HG02571 (cell line): Measurements from ENCODE around the gene HDGFL2.

Source experiments
- ATAC-seq: cut with Tn5 transposase; IDR thresholded peaks from one replicate; pipeline ENCODE4 v1.9.1; 2021; ENCODE audit warnings: mild to moderate bottlenecking, moderate library complexity; ENCODE audit not compliant: unreplicated experiment

The HDGFL2 gene

DNA sequence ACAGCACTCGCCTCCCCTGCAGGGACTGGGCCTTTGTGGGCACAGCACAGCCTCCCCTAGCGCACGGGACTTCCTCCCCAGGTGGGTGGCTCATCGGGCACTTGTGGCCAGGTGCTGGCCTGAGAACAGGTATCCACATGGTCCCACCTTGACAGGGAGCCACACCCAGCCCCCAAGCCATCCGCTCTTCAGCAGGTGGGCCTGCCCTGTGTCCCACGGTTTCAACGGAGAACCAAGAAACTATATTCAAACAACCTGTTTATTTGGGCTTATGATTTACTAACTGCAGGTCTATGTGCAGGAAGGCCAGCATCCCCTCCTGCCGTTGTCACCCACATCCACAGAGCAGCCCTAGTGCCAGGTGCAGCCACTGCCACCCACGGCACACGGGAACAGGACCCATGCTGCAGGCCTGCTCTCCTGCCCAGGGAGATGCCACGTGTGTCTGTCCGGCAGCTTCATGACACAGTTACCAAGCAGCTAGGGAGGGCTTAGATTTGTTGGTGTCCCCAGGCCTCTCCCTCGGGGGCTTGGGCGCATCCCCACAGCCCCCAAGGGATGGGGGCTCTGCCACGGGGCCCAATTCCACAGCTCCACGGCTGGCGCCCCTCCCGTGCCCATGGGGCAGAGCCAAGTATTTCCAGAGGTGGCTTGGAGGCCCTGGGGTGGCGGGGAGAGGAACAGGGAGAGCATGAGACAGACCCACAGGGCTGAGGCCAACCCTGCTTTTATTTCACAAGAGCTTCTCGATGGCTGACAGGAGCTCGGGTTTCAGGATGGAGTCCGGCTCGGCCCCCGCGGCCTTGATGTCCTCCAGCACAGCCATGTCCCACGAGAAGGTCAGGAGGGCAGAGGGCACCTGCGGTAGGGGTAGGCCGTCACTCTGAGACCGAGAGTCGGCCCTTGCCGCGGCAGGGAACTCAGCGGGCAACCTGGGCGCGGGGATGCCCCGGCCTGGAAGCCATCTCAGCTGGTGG, 27.0 kb upstream of the HDGFL2 start:
- no peak for ATAC-seq

- no peak for ATAC-seq
Measured at GRCh38 chr19:4445963-4446703, 26.0 kb upstream of the HDGFL2 start.

DNA sequence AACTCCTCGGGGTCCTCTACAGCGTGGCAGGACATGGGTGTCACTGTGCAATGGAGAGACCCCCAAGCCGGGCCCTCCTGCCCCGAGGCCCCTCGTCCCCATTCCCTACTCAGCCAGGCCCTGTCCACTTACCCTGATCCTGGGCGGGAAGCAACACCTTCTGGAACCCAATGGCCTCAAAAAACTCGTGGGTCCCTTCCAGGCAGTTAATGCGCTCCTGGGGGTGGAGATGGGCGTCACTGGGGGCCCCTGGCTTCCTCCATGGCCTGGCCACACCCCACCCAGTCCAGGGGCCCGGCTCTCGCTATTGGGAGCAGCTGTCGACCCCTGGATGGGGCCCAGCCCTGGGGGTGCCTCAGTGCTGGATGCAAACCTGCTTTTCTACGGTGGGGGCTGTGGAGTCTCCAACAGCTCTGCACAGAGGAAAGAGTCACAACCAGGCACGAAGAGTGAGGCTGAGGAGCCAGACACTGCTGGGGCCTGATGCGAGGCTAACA, 25.3 kb upstream of the HDGFL2 start:
- ATAC-seq = no peak

- ATAC-seq = no peak
Measured at GRCh38 chr19:4447327-4448146, 24.6 kb upstream of the HDGFL2 start.

DNA sequence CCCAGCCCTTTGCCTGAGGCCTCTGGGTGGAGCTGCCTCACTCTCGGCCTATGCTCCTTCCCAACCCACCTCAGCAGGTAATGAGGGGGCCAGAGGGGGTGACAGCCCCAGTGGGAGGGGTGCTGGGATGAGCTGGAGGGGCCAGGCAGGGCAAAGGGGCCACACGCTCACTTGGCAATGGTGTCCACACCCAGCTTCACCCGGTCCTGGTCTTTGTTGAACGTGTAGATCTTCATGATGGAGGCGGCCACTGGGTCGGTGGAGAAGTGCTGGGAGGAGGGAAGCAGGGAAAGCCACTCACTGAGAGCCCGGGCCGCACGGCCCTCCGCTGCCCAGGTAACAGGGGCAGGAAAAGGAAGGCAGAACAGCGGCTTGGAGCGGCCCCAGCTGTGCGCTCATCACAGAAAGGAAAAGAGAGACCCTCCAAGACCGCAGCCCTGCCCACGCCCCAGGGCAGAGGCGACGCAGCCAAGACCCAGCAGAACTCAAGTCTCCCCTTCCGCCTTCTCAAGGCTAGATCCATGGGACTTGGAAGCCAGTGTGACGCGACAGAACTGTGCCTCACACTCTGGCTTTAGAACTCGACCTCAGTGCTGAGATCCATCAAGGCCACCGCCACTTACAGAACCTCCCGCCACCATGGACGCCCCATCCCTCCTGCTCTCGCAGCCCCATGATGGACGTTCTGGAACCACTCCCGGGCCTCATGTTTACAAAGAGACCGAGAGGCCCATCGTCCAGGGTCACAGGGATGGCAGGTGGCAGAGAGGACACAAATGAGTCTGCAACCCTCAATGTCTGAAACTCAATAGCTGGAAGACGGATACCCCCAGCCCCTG, 23.7 kb upstream of the HDGFL2 start:
- no peak for ATAC-seq

DNA sequence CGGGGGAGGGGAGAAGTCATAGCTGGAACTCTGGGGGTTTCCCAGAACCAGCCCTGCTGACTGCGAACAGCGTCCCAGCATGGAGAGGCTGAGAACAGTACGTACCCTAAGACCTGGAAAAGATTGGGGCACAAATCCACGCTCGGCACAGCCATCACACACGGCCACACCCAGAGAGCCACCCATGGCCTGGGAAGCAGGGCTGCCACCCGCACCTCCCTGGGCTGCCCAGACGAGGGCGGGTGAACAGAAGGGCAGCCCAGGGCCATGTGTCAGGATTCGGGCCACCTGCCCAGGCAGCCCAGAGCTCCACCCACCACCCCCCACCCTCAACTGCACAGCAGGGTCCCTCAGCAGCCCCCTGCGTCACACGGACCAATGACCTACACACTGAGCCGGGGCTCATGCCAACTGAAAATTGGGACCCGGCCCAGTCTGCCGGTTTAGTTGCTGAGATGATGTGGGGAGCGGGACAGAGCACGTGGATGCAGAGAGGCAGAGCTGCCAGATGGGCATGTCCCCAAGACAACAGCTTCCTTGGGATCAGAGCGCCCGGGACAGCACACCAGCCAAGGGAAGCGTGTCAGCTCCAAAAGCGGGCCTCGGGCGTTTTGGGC, 23.0 kb upstream of the HDGFL2 start:
- no peak for ATAC-seq

DNA sequence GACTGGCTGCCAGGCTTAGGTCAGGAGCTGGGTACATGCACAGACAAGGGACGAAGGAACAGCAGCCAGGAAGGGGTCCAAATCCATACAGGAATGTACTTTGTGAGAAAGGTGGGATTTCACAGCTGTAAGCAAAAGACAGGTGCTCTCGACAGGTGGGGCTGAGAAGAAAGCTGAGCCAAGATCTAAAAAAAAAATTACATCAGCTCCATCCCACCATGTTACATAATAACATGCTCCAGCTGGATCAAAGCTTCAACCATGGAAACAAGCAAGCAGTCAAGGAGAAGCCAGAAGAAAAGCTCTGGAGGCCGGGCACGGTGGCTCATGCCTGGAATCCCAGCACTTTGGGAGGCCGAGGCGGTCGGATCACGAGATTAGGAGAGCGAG, 22.5 kb upstream of the HDGFL2 start:
- ATAC-seq = no peak

GRCh38 chr19:4452230-4452990, 19.7 kb upstream of the HDGFL2 start:
- no peak for ATAC-seq

DNA sequence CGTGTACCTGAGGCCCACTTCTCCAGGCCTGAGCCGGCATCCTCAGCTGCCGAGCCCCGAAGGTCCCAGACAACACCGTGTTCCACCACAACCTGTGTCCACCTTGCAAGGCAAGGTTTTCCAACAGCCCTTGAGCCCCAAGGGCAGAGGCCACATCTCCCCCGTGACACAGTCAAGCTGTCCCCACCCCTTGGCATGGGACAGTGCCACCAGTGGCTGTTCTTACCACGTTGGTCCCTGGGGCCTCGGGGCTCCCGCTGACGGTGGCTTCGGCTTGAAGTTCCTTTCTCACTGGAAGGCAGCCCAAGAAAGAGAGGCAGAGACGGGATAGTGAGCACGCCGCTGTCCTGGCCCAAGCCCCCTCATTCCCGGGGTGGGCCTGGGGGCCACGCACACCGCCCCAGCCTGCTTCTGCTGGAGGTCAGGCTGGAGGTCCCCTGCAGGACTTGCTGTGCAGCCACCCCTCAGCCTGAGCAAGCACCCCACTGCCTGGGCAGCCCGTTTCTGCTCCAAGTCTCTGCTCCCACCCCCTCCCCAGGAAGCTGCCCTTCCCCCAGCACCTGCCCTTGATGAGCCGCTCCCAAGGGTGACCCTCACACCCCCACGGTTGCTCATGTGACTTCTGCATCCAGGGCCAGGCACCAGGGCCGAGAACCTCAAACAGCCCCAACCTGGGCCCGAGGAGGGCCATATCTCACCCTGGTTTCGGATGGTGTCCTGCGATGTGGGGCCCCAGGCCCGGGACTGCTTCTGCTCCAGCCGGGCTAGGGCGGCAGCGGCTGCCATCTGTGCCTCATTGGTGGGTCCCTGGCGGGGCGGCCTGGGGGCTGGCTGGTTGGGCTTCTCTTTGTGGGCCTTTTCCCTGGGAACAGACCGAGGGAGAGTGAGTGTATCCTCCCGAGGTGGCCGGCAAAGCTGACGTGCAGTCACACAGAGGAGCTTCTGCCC, 18.6 kb upstream of the HDGFL2 start:
- ATAC-seq = no peak

DNA sequence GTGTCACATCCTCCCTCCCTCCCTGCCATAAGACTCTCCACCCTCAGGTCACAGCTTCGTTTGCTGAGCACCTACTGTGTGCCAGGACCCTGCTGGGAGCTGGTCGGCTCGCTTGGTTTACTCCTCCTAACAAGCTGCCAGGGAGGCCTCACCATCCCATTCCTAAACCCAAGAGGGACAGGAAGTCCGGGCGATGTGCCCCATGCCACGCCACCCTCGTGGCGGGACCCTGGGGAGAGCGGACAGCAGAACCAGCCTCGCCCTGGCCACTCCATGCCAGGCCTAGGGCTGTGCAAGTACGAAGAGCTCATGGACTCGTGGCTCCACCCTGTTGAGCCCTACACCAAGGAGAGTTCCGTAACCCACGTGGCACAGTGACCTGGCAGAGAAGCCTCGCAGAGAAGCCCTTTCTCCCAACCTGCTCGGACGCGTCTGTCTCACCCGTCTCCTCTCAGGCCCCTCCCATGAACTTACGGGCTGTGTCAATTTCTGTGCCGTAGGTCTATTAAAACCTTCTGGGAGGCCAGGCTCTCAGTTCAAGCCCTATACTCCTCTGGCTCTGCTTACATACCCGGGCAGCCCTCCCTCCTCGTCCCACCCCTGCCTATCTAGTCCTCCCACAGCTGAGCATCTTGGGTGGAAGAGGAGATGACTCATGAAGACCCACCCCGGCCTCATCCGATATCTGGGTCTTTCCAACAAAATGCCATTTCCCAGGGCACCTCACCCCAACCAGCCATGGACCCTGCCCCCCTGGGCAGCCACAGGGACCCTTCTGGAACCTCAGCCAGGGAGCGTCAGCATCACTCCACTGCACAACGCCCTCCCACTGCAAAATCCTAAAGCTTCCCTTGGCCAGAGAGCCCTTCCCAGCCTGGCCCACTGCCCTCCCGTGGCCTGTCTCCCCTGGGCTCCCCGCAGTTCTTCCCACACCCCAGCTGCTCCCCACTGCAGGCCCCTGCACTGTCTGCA, 17.1 kb upstream of the HDGFL2 start:
- no peak for ATAC-seq

GRCh38 chr19:4455719-4456475, 16.2 kb upstream of the HDGFL2 start:
- no peak for ATAC-seq

DNA sequence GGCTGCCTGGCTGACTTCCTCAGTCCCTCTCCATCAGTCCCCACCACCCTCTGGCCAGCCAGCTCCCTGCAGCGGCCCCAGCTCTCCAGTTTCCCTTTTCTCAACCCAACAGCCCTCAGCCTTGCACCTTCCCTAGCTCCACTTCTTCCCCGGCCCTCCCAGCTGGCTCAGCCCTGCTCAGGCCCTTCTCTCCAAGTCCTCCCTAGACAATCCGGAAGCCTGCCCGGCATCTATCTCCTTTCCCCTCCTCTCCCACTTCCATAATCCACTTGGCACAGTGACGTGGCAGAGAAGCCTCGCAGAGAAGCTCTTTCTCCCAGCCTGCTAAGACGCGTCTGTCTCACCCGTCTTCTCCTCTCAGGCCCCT, 15.6 kb upstream of the HDGFL2 start:
- no peak for ATAC-seq

DNA sequence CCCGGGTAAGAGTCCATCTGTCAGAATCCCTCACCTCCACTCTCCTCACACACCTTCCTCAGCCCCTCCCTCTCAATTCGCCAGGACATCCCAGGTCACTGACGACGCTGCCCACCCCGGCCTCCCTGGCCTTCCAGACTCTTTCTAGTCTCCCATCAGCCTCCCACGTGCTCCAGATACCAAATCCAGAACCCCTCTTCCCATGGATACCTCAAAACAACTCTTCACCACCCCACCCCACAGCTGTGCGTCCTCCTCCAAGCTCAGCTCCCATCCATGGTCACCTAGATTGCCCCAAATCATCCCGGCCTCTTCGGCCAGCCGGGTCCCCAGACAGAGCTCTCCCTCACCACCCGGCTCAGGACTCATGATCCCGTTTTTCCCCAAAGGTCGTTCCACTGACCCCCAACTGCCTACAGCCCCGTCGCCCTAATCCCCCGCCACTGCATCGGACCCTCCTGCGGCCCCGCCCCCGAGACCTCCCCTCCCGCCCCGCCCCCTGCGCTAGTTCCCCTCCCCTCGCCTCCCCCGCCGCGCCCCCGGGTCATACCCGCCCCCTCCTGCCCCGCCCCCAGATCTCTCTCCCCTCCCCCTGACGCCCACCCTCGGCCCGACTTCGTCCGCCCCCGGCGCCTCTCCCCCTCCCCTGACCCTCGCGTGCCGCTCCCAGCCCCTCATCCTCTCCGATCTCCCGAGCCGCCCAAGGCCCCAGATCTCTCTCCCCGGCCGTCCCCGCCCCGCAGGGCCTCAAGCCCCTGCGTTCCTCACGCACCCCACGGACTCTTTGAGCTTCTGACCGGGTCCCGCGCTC, 15.0 kb upstream of the HDGFL2 start:
- ATAC-seq = peak; percentile 15

DNA sequence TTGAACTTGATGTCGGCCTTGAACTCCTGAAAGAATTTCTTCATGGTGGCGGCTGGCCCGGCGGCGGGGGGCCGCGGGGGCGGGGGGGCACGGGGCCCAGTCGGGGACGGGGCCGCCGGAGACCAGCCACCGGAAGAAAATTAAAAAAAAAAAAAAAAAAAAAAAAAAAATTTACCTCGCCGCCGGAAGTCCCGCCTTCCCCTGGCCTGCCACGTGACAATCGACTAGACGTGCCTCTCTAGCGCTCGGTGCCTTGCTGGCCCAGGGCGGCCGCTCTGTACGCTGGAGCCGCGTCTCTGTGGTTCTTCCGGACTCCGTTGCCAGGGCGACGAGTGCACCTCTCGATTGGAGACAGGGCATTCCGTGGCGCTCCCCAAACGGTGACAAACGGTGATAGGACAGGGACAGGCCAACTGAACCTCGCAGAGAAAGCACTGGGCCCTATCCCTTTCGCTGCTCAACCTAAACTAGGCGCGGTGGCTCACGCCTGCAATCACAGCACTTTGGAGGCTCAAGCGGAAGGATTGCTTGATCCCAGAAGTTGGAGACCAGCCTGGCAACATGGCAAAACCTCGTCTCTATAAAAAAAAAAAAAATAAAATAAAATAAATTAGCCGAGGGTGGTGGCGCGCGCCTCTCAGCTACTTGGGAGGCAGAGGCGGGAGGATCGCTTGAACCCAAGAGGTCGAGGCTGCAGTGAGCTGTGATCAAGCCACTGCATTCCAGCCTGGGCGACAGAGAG, 14.3 kb upstream of the HDGFL2 start, which contains the start of gene UBXN6:
TSS of gene UBXN6 (minus strand) at position 141 of the 742 bp plus-strand sequence. CDS start at position 44, 97 bp downstream.
- peak; percentile 89 for ATAC-seq
